SK-N-DZ (cell line): ENCODE measurements around the gene TAF11L14.

Experiments
- DNase-seq: peaks from one replicate; pipeline ENCODE4 v3.0.0-alpha.2; 2015; ENCODE audit warnings: low spot score
- small RNA-seq, 2 experiments: library from RNA; depleted of rRNA; stranded (forward); fragments of <200 nt; gene quantifications; one replicate each; pipeline ENCODE3, GENCODE V24; 2014

The TAF11L14 gene

DNA sequence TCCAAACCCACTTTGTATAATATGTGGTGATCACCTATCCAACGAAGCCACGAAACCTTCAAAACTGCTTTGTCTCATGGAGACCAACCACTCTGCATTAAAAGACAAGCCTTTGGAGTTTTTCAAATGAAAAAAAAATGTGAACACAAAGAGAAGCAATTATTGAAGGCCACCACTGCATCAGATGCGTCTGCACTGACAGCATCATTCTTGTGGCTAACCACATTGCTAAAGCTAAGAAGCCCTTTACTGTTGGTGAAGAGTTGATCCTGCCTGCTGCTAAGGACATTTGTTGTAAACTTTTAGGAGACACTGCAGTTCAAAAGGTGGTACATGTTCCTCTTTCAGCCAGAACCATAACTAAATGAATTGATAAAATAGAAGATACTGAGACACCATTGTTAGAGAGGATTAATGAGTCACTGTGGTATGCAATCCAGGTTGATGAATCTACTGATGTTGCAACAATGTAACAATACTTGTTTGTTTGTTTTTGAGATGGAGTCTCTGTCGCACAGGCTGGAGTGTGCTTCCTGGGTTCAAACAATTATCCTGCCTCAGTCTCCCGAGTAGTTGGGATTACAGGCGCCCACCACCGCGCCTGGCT is 45.4 kb downstream of the TAF11L14 start:
- no peak for DNase-seq

- DNase-seq: no peak
Observed at GRCh38 chr5:17680737-17681136, 46.5 kb downstream of the TAF11L14 start.

Small RNA genes within 50 kb of the gene (small RNA-seq; reads per million reads assigned to genes)
- 0 to 0.03 reads per million in 2 experiments for gene AC233724.1
- gene AC233724.12: 0 reads per million in 2 experiments
- 0 reads per million in 2 experiments for gene AC233724.2
- gene AC233724.3: 0 reads per million in 2 experiments
- 0 reads per million in 2 experiments for gene AC233724.4
- 0 reads per million in 2 experiments for gene AC233724.6
- 0 reads per million in 2 experiments for gene AC233724.7
